ENCODE measurements around the gene ATF1. TPM values are rescaled to one million over a fixed set of nuclear protein-coding genes. Genes with fewer than 3 reads are reported as not detected.

Gene ATF1
- total and polyA plus RNA-seq, 2 of the 8 experiments (the other 6 are each of a cell fraction or from before 2014, with no cell fraction given) = 23.2 to 41.8 TPM

DNA sequence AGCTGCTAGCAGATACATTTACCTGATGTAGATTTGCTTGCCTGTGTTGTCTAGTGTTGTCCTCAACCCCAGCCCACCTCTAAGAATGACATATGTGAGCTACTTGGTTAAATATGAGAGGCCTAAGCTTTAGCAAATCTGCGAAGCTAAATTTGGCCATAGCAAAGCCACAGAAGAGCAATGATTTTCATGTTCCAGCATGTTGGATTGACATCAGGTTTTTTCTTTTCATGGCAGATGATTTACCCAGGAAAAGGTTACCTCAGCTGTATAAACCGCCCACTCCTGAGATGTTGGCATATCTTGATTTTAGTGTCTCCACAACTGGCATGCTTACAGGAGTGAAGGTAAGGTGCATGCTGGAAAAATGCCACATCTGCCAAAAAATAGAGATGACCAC, 36.4 kb upstream of the ATF1 start:
- TF ChIP-seq KDM5A (IDR thresholded peaks at IDR 0.05; ENCODE audit: low read length) (no peak), RAD21 (IDR thresholded peaks at IDR 0.05 in 1 of 2, conservative IDR thresholded peaks at IDR 0.05 in 1 of 2; ENCODE audit: low read depth in 2 of 2, low read length in 2 of 2) (no peak), ATF3 (IDR thresholded peaks at IDR 0.05; ENCODE audit: insufficient read depth, low read depth, low read length) (no peak), POLR2A (IDR thresholded peaks at IDR 0.05; ENCODE audit: control extremely low read depth in 1 of 2, low read depth in 2 of 2, low read length in 2 of 2) (no peak), ASH2L (IDR thresholded peaks at IDR 0.05; ENCODE audit: low read length) (no peak), BRCA1 (IDR thresholded peaks at IDR 0.05; ENCODE audit: low read depth, low read length) (no peak), USF2 (IDR thresholded peaks at IDR 0.05; ENCODE audit: low read length) (no peak), KDM1A (IDR thresholded peaks at IDR 0.05; ENCODE audit: borderline replicate concordance, low read length) (no peak), SAP30 (IDR thresholded peaks at IDR 0.05; ENCODE audit: insufficient read depth, insufficient replicate concordance, low read length) (no peak), ZNF274 (IDR thresholded peaks at IDR 0.05; ENCODE audit: borderline replicate concordance, extremely low read depth, low read length) (no peak), CTBP2 (IDR thresholded peaks at IDR 0.05; ENCODE audit: borderline replicate concordance, insufficient read depth, insufficient read length, low read length) (no peak), EGR1 (IDR thresholded peaks at IDR 0.05; ENCODE audit: borderline replicate concordance, low read depth, low read length) (no peak)
- H3K79me1 ChIP-seq (ENCODE audit: low read depth, low read length) = no peaks in the 10 kb centered on the region
- FAIRE-seq (no peak), DNase-seq (ENCODE audit: low read depth in 1 of 2, low spot score in 2 of 2) (no peak)
- no peak overlapping the region for H2BK12ac ChIP-seq (ENCODE audit: low read depth, low read length)
- H3K4ac ChIP-seq (replicated peaks; ENCODE audit: insufficient read length, low read depth, low read length) = no peak overlapping the region
- H4K8ac ChIP-seq (ENCODE audit: extremely low read depth, insufficient read depth, low read length) = no peak overlapping the region
- H2BK5ac ChIP-seq (ENCODE audit: low read depth, low read length) = no peak overlapping the region
- no peak overlapping the region for H4K91ac ChIP-seq (replicated peaks; ENCODE audit: insufficient read length, low read length)
- no peak overlapping the region for H3K4me3 ChIP-seq (ENCODE audit: extremely low read depth in 1 of 4, insufficient read depth in 2 of 4, low read depth in 3 of 4, low read length in 4 of 4)
- H2BK120ac ChIP-seq (replicated peaks; ENCODE audit: low read depth, low read length) = no peak overlapping the region
- H2AFZ ChIP-seq (ENCODE audit: low read length) = no peak overlapping the region
- no peak overlapping the region for H2BK20ac ChIP-seq (ENCODE audit: low read length)
- no peaks in the 10 kb centered on the region for H3K79me2 ChIP-seq (ENCODE audit: control insufficient read depth in 1 of 2, insufficient read depth in 2 of 2, low read length in 2 of 2)
- ChIA-PET CTCF (ENCODE audit: partially characterized antibody) (interaction anchor here (0.7 to 1.4 kb wide), 3 partner anchors 15 to 223 kb away, joined by 3 to 5 read pairs (median 3); partner anchors contain the start of gene DIP2B), POLR2A (ENCODE audit: partially characterized antibody) (interaction anchor here (1.4 kb wide), 1 partner anchor 223 kb away, joined by 4 read pairs; the partner anchor contains the start of gene DIP2B)
- no peak overlapping the region for H3K56ac ChIP-seq (replicated peaks; ENCODE audit: insufficient read length, low read depth, low read length)
- H3K4me2 ChIP-seq (ENCODE audit: insufficient read depth in 1 of 2, low read depth in 2 of 2, low read length in 2 of 2) = no peak overlapping the region
- H3K9ac ChIP-seq (replicated peaks in 1 of 4; ENCODE audit: extremely low read depth in 1 of 4, low read depth in 3 of 4, low read length in 3 of 4) = no peak overlapping the region
- no peak overlapping the region for H3K23ac ChIP-seq (ENCODE audit: insufficient read length)
- no peak overlapping the region for H3K27ac ChIP-seq (ENCODE audit: low read depth, low read length)
- no peak overlapping the region for H3K18ac ChIP-seq (ENCODE audit: extremely low read depth, low read length)
- no peak overlapping the region for H4K5ac ChIP-seq (ENCODE audit: insufficient read length, low read depth, low read length)
- no peaks in the 10 kb centered on the region for H3K4me1 ChIP-seq (replicated peaks in 1 of 4; ENCODE audit: control insufficient read depth in 3 of 4, insufficient read depth in 4 of 4, low read length in 3 of 4)
- no peaks in the 10 kb centered on the region for H3K27me3 ChIP-seq (replicated peaks in 1 of 4; ENCODE audit: control insufficient read depth in 3 of 4, extremely low read depth in 1 of 4, insufficient read depth in 3 of 4, low read length in 3 of 4)
- H3K36me3 ChIP-seq (ENCODE audit: control insufficient read depth in 2 of 4, insufficient read depth in 4 of 4, low read length in 3 of 4) = peaks cover 10 to 53% (median 42%) of the 10 kb centered on the region in 4 experiments
- no peak overlapping the region for H2BK15ac ChIP-seq (ENCODE audit: low read length)
- H3K14ac ChIP-seq (ENCODE audit: insufficient read length) = no peak overlapping the region
- no peaks in the 10 kb centered on the region for H3K23me2 ChIP-seq (ENCODE audit: low read depth, low read length)
- H4K20me1 ChIP-seq (replicated peaks in 1 of 2; ENCODE audit: control insufficient read depth in 1 of 2, insufficient read depth in 2 of 2, low read length in 2 of 2) = peaks cover 0 to 1% of the 10 kb centered on the region in 2 experiments
- H3K9me3 ChIP-seq (ENCODE audit: insufficient read depth in 2 of 2, low read depth in 1 of 2, low read length in 1 of 2) = no peaks in the 10 kb centered on the region
- H2AK5ac ChIP-seq (ENCODE audit: low read depth, low read length) = no peak overlapping the region
- WGBS, 2 experiments (ENCODE audit: extremely low coverage in 1 of 2, insufficient coverage in 1 of 2, insufficient read length in 1 of 2, insufficient replicate concordance in 2 of 2, low coverage in 1 of 2, low lambda C conversion rate in 2 of 2, missing lambda C conversion rate in 1 of 2) = 85% methylated on average over 2 of the region's 2 CpGs; no CpG with 5 or more reads in 1 of the 2 experiments
